NCI-H1417 (cell line): ENCODE measurements around the gene HSCB.
"Not testable (repeated sequence)": the region's sequence is repeated elsewhere in the genome, so short reads cannot be mapped to it uniquely, and the experiment has no call there.

Experiments
- DNase-seq, 3 experiments: peaks; one replicate each; lab custom pipeline; 2025; lab: John Stamatoyannopoulos, UW

Gene HSCB

DNA sequence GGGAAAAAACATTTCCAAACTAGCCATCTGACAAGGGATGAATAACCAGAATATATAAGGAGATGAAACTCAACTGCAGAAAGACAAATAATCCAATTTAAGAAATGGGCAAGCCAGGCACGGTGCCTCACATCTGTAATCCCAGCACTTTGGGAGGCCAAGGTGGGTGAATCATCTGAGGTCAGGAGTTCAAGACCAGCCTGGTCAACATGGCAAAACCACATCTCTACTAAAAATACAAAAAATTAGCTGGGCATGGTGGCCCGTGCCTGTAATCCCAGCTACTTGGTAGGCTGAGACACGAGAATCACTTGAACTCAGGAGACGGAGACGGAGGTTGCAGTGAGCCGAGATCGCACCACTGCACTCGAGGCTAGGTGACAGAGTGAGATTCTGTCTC, 3.0 kb upstream of the HSCB start:
- DNase-seq = not testable (repeated sequence)

GRCh38 chr22:28741200-28741784, 547 bp upstream of the HSCB start:
- DNase-seq = no peak

- no peak for DNase-seq
These were observed 723 bp downstream of the HSCB start for GRCh38 chr22:28742562-28742962.

DNA sequence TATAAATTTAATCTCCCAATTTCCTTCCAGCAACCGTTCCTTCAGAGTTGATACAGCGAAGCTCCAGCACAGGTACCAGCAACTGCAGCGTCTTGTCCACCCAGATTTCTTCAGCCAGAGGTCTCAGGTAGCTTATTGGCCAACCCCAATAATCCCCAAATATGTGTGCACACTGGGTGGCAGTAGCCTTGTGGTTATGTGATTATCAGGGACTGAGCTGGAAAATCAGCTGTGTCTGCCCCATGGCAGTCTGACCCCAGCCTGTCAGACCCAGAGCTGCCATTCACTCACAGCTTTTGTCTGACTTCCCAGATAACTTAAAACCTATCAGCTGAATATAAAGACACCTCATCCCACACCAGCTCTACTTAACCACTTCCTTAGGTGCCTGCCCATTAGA, 2.0 kb downstream of the HSCB start:
- DNase-seq = no peak

GRCh38 chr22:28750471-28750881, 8.6 kb downstream of the HSCB start:
- no peak for DNase-seq

- DNase-seq = not testable (repeated sequence)
These were observed 12.7 kb downstream of the HSCB start for GRCh38 chr22:28754512-28754911.

DNA sequence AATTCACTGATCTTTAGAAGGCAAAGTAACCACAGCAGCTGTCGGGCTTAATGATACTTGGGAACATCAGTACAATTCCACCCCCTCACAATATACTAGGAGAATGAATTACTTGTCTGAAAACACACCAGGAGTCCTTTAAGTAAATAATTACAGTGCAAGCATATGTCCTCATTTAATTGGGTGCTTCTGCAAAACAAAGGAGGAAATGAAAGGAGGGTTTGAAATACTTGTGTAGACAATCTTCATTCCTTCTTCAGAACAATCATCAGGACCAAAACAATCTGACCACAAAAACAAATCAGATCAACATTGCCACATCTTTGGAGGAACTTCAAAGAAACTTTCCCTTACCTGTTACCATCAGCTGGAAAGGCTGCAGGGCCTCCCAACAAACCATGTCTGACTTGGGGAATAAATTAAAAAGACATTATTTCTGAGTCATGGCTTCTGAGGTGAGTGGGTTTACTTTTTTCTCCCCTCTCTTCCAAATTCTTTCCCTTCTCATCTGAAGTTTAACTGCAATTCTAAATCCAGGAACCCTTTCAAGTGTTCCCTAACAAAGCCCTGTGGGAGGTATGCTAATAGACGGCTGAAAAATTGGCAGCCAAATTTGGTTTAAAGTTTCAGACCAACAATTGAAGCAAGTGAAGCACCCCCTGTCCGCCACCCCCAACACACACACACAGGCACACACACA, 18.2 kb downstream of the HSCB start:
- DNase-seq = peak; percentile 30 to 73 (median 33)

GRCh38 chr22:28761449-28761755, 19.6 kb downstream of the HSCB start:
- DNase-seq = no peak

DNA sequence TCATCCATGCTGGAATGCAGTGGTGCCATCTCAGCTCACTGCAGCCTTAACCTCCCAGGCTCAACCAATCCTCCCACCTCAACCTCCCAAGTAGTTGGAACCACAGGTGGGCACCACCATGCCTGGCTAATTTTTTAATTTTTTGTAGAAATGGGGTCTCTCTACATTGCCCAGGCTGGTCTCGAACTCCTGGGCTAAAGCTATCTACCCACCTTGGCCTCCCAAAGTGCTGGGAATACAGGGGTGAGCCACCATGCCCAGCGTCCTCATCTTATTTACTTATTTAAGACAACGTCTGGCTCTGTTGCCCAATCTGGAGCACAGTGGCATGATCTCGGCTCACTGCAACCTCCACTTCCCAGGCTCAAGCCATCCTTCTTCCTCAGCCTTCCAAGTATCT, 20.2 kb downstream of the HSCB start:
- DNase-seq = not testable (repeated sequence)

DNA sequence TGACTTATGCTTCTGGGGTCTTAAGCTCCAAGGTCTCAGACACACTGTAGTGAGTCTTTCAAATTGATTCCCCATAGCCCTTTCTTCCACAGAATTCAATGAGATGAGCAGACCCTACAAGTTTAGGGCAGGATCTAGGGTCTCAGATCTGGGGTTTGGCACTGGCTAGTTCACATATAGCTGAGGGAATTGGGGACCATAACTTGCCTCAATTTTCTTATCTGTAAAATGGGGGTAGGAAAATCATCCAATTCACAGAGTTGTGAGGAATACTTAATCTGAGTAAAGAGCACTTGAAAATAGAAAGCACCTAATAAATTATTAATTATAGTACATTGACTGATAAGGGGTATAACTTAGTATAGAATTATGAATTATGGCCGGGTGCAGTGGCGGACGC, 24.8 kb downstream of the HSCB start:
- DNase-seq = no peak

DNA sequence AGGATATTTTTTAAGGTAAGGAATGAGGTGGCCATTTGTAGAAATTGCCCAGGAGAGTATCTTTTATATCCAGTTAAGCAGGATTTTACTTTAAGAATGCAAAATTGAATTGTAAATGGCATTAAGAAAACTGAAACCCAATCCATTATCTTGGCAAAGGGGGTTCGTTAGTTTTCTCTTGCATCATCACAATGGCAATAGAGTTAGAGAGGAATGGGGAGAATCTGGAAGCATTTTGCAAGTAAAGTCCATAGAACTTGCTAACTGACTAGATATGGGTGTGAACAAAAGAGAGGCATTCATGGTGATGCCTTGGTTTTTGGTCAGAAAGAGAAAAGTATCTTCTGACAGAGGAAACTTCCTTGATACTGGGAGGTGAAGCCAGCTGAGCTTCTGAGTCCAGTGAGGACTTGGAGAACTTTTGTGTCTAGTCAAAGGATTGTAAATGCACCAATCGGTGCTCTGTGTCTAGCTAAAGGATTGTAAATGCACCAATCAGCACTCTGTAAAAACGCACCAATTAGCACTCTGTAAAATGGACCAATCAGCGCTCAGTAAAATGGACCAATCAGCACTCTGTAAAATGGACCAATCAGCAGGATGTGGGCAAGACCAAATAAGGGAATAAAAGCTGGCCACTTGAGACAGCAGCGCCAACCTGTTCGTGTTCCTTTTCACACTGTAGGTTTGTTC, 27.0 kb downstream of the HSCB start:
- peak in 1 of 3 experiments; percentile 2 for DNase-seq

- no peak for DNase-seq
These were observed 27.7 kb downstream of the HSCB start for GRCh38 chr22:28769394-28770085.

DNA sequence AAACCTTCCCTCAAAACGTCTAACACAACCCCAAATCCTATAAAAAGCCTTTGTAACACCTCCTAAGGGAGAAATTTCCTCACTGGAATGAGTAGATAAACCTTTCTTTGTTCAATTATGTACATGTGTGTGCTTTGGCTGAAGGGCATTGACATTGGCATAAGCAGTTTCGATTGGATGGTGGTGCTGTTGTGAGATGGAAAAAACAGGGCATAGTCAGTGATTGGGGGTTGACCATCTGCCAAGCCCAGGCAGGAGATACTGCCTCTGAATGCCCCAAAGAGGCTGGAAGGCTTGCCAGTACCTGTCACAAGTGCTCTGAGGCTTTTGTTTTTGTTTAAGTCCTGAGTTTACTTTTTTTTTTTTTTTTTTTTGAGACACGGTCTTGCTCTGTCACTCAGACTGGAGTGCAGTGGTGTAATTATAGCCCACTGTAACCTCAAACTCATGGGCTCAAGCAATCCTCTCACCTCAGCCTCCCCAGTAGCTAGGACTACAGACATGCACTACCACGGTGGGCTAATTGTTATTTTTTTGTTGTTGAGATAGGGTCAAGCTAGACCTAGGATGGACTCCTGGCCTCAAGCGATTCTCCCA, 29.5 kb downstream of the HSCB start:
- DNase-seq = no peak

DNA sequence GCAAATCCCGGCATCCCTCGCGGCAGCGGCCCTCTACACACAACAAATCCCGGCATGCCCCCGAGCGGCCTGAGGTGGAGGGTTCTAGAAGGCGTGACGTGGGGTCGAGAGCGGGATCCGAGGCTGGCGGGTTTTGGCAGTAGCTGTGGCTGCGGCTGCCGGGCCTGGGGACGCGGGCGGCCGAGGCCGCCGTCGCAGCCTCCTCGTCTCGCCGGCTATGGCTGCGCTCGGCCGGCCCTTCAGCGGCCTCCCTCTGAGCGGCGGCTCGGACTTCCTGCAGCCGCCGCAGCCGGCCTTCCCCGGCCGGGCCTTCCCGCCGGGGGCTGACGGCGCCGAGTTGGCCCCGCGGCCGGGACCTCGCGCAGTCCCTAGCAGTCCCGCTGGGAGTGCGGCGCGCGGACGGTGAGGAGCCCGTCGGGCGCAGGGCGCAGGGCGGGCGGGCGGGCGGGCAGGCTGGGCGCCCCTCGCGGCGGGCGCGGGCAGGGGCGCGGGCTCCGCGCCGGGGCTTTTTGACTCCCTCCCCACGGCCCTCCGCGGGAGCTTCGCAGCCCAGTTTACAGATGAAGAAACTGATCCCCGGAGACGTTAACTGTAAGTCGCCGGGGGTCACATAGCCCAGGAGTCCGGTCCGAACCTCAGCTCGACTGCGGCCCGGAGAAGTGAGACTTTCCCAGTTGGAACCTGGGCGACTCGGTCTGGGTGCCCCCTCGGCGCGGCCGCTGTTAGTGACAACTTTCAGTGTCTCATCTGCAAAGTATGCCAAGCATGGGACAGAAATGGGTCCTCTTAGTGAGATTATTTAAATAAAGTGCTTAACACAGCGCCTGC, 31.0 kb downstream of the HSCB start, which contains the start of gene CCDC117:
CCDC117 (plus strand) TSS at position 63 of the 828 bp plus-strand sequence; CDS start at position 218, 155 bp downstream.
- peak; percentile 83 to 94 (median 89) for DNase-seq

- peak in 1 of 3 experiments; percentile 26 for DNase-seq
These were observed 31.6 kb downstream of the HSCB start for GRCh38 chr22:28773461-28773867.

- DNase-seq = no peak
These were observed 32.5 kb downstream of the HSCB start for GRCh38 chr22:28774378-28774777.

DNA sequence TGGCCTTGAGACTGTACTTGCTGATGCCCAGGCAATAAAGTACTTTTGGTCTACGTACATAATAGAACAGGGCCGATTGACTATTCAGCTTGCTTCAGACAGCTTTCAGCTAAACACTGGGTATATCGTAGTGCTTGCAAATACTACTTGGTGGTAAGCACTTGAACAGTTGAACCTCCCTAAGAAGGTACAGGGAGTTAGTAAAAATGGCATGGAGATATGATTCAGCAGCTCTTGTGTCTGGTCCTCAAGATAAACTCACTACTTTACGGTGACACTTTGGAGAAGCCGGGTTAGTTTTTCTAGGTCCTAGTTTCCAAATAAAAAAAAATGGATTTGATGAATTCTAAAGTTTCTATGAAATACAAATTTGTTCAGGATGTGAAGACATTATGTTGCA, 38.0 kb downstream of the HSCB start:
- DNase-seq = no peak

- DNase-seq = no peak
These were observed 38.5 kb downstream of the HSCB start for GRCh38 chr22:28780296-28780695.

DNA sequence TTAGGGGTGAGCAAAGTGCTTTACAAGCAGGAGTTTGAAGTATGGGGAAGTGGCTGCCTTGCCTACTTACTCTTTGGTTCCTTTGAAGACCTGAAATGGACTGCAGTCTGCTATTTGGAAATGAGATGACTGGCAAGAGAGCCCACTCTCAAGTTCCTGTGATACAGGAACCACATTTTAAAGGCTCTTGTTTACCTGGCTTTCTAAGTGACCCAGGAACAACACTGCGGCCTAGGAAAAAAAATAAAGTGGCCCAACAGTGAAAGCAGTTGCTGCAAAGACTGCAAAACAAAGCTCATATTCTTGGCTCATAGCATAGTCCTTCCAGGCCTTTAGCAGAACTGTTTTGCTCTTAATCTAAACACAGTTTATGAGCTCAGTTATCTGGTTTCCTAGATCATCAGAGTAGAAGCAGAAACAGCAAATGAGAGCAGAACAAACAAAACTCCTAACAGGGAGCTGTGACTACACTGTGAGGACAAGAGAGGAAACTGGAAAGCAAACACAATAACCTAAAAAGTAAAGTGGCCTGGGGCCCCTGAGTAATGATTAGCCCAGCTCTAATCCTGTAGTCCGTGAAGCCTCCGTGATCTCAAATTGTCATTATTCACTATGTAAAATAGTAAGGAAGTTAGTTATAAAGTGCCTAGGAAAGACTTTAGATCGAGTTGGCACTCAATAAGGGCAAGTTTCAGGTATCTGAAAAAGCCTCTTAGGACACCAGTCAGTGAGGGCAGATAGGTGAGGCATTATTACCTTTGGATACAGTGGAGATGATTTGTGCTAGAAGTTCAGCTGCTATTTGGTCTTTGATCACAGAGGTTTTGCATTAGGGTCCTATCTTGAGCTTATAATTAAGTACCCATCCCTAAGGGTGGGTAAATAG, 42.2 kb downstream of the HSCB start:
- no peak for DNase-seq

DNA sequence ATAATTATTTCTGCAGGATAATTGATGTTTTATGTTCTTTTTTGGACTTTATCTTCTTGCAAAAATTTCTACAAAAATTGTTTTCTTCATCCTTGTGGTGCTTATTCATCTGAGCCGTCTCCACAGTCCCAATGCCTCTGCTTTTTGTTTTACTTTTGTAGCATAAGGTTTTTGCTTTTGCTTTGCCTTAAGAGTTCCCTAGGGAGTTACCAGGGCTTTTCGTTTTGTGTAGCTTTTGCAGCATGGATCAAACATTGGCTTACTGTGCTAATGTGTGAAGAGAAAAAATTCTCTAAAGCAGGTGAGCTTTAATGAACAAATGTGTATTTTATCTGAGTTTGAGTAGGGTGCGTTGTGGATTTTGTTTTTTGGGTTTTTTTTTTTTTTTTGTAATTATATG, 46.8 kb downstream of the HSCB start:
- peak in 1 of 3 experiments; percentile 2 for DNase-seq
